ENCODE results near the gene SNX32. TPM values are rescaled to one million over a fixed set of nuclear protein-coding genes. Genes with fewer than 3 reads are reported as not detected.

The SNX32 gene
- total and polyA plus RNA-seq, 8 donors: 0.24 to 4.4 (median 2.7) TPM

DNA sequence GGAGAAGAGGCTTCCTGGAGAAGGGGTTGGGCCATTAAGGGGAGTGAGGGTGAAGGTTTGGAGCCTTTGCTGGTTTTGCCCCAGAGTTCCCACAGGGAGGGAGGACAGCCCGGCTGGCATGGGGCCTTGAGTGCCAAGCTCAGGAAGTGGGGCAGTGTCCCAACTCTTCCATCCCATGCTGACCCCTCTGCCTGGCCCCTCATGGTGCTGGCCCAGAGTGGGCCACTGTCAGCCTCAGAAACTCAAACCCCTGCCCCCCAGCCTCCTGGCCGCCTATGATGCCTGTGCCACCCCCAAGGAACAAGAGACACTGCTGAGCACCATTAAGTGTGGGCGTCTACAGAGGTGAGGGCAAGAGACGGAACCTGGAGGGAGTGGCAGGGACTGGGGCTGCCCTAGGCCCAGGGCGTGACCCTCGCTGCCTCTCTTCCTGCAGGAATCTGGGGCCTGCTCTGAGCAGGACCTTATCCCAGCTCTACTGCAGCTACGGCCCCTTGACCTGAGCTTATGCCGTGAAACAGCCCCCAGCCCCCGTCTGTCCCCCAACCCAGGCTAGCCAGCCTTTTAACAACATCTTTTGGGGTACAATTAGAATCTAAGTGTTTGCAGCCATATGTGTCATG lies 31.9 kb downstream of the SNX32 start:
- ATAC-seq (no peak), DNase-seq (peak in 1 of 4 donors; percentile 62)
- peaks cover 0 to 71% of the 10 kb centered on the region in 2 donors for H3K36me3 ChIP-seq
- intact Hi-C loops (cut with DNase I): no loop called here
- no peak overlapping the region for H3K4me3 ChIP-seq
- no peak overlapping the region for H3K27ac ChIP-seq
- peaks cover 10 to 52% of the 10 kb centered on the region in 2 donors for H3K4me1 ChIP-seq
- H3K9me3 ChIP-seq: no peaks in the 10 kb centered on the region
- no peaks in the 10 kb centered on the region for H3K27me3 ChIP-seq
- TF ChIP-seq, protein P1, sequence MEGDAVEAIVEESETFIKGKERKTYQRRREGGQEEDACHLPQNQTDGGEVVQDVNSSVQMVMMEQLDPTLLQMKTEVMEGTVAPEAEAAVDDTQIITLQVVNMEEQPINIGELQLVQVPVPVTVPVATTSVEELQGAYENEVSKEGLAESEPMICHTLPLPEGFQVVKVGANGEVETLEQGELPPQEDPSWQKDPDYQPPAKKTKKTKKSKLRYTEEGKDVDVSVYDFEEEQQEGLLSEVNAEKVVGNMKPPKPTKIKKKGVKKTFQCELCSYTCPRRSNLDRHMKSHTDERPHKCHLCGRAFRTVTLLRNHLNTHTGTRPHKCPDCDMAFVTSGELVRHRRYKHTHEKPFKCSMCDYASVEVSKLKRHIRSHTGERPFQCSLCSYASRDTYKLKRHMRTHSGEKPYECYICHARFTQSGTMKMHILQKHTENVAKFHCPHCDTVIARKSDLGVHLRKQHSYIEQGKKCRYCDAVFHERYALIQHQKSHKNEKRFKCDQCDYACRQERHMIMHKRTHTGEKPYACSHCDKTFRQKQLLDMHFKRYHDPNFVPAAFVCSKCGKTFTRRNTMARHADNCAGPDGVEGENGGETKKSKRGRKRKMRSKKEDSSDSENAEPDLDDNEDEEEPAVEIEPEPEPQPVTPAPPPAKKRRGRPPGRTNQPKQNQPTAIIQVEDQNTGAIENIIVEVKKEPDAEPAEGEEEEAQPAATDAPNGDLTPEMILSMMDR (IDR thresholded peaks at IDR 0.05): no peak

DNA sequence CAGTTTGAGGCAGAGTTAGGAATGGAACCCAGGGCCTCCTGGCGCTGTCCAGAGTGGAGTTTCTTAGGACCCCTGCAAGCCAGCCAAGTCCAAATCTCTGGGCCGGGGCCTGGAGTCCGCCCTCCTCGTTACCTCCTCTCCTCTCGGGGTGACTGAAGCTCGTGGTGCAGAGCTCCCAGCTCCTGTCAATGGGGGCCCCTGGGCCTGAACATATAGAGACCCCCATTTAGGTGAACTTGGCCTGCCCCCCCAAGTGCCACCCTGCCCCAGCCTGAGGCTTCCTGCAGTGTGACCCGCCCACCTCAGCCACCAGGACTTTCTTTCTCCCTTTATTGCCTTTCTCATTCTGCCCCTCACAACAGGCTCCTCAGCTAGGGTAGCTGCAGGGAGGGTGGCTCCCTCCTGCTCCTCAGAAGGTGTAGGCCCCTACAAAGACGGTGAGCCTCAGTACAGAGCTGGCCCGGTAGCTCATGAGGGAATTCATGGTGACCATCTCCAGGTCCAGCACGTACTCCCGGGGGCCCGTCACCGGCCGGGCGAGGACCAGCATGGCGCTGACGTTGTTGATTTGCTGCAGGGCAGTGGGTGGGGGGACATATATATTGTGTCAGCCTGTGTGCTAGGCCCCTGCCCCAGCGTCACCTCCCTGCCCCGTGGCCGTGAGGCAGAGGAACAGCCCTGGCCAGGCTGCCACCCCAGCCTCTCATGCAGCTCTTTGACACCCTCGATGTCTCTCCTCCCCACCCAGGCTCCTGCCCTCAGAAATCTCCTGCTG lies 32.9 kb downstream of the SNX32 start:
- Histone ChIP-seq H3K4me1 (peaks cover 5 to 54% of the 10 kb centered on the region in 2 donors), H3K36me3 (peaks cover 0 to 70% of the 10 kb centered on the region in 2 donors), H3K4me3 (no peak overlapping the region), H3K9me3 (no peaks in the 10 kb centered on the region), H3K27me3 (no peaks in the 10 kb centered on the region), H3K27ac (no peak overlapping the region)
- intact Hi-C loops (cut with DNase I): no loop called here
- DNase-seq: peak in 1 of 4 donors; percentile 68
- no peak for ATAC-seq
- TF ChIP-seq, protein P1 (IDR thresholded peaks at IDR 0.05): no peak

GRCh38 chr11:65867284-65868071 lies 33.7 kb downstream of the SNX32 start:
- Histone ChIP-seq H3K4me3 (no peak overlapping the region), H3K4me1 (peaks cover 0 to 54% of the 10 kb centered on the region in 2 donors), H3K27me3 (no peaks in the 10 kb centered on the region), H3K27ac (no peak overlapping the region), H3K36me3 (peaks cover 0 to 62% of the 10 kb centered on the region in 2 donors), H3K9me3 (no peaks in the 10 kb centered on the region)
- peak in 1 of 4 donors; percentile 74 for DNase-seq
- TF ChIP-seq, protein P1 (IDR thresholded peaks at IDR 0.05): no peak
- ATAC-seq: no peak
- intact Hi-C loops (cut with DNase I): no loop called here

GRCh38 chr11:65868076-65868667 lies 34.4 kb downstream of the SNX32 start:
- TF ChIP-seq, protein P1 (IDR thresholded peaks at IDR 0.05): no peak
- H3K4me1 ChIP-seq: peaks cover 0 to 54% of the 10 kb centered on the region in 2 donors
- intact Hi-C loops (cut with DNase I): no loop called here
- no peaks in the 10 kb centered on the region for H3K9me3 ChIP-seq
- ATAC-seq (no peak), DNase-seq (peak in 1 of 4 donors; percentile 50)
- H3K36me3 ChIP-seq: peaks cover 0 to 55% of the 10 kb centered on the region in 2 donors
- H3K4me3 ChIP-seq: no peak overlapping the region
- H3K27me3 ChIP-seq: no peaks in the 10 kb centered on the region
- no peak overlapping the region for H3K27ac ChIP-seq

Measured in left lung (tissue), 10 donors.